ENCODE results near the gene CAMK2D. TPM values are rescaled to one million over a fixed set of nuclear protein-coding genes. Genes with fewer than 3 reads are reported as not detected.
A peak's percentile ranks its signal among the peaks of the same experiment; 100 is the strongest.

Gene CAMK2D
- total RNA-seq, 2 donors from 2014 or later, result 85.0 to 92.9 TPM

DNA sequence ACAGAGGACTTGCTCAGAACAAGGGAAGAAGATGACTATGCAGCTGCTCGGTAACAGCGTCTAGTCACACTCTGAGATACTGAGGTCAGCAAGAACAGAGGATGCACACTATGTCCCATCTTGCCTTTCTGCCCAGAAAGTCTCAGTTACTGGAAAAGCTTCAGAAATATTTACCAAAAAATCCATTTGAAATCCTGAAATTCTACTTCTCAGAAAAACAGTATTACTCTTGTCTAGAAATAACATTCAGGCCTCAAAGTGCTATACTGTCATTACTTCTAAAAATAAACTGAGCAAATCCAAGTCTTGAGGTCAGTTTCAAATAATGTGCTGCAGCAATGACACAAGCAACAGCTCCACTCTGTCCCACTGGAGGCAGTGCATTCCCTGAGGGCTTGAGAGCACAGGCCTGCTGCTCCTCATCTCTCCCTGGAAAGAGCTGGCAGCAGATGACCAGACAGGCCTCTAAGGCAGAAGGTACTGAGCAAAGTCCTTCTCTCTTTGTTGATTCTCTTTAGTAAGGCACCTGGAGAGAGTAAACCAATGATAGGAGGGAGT, 76.9 kb downstream of the CAMK2D start:
- H3K36me3 Mint-ChIP-seq (ENCODE audit: insufficient read depth in 2 of 2), result peaks cover 22 to 44% of the 10 kb centered on the region in 2 donors
- peak overlapping the region; percentile 75 for H3K27ac Mint-ChIP-seq
- H3K27me3 Mint-ChIP-seq (ENCODE audit: low read depth), result no peaks in the 10 kb centered on the region
- H3K4me1 Mint-ChIP-seq (ENCODE audit: low read depth), result peaks cover 69% of the 10 kb centered on the region
- peak; percentile 85 to 89 for ATAC-seq (replicated peaks in 1 of 2)
- peak; percentile 37 to 58 for DNase-seq
- peaks cover 3 to 4% of the 10 kb centered on the region in 2 donors for H3K9me3 Mint-ChIP-seq
- H3K4me3 Mint-ChIP-seq, result peak overlapping the region; percentile 63 to 73

DNA sequence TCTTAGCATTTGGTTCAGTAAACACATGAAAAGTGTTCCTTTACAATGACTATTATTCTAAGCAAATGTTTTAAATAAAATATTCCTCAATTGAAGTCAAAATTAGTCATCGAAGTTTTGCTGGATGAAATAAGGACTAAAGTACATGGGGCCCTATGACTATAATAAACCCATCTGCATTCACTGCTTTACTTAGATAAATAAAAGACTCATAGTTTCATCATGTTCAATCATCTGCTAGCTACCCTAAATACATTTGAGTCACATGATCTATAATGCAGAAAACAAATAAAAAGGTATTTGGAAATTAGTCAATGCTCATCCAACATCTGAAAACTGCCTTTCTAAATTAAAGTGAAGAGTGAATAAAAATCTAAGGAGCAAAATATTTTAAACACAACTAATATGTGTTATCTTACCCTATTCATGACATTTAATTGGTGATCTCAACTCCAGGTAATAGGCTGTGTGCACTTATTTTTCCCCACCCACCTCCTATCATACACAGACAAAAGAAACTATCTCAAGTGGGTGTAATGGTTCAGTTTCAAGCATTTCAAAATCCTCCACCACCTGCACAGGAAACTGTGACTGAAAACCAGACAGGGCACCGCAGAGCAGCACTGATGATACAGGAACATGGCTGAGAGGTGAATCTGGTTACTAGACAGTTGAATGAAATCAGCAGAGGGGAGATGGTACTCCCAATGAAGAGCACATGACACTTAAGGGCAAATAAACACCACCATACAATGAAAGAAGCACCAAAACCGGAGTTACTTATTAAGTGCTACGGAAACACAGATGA, 78.6 kb downstream of the CAMK2D start:
- DNase-seq, result peak; percentile 80 to 83
- Mint-ChIP-seq H3K9me3 (peaks cover 3 to 4% of the 10 kb centered on the region in 2 donors), H3K27me3 (ENCODE audit: low read depth) (no peaks in the 10 kb centered on the region), H3K4me1 (ENCODE audit: low read depth) (peaks cover 73% of the 10 kb centered on the region), H3K36me3 (ENCODE audit: insufficient read depth in 2 of 2) (peaks cover 21 to 43% of the 10 kb centered on the region in 2 donors), H3K27ac (peak overlapping the region; percentile 75), H3K4me3 (peak overlapping the region; percentile 63 to 73)
- peak; percentile 84 to 85 for ATAC-seq (replicated peaks in 1 of 2)

- Mint-ChIP-seq H3K4me3 (no peak overlapping the region), H3K36me3 (ENCODE audit: insufficient read depth in 2 of 2) (peaks cover 26 to 43% of the 10 kb centered on the region in 2 donors), H3K9me3 (peaks cover 3 to 4% of the 10 kb centered on the region in 2 donors), H3K4me1 (ENCODE audit: low read depth) (peaks cover 79% of the 10 kb centered on the region), H3K27me3 (ENCODE audit: low read depth) (no peaks in the 10 kb centered on the region), H3K27ac (no peak overlapping the region)
- ATAC-seq (replicated peaks in 1 of 2) (no peak), DNase-seq (no peak)
Observed at GRCh38 chr4:113678641-113679040, 82.9 kb downstream of the CAMK2D start.

- H3K4me1 Mint-ChIP-seq (ENCODE audit: low read depth), result peaks cover 76% of the 10 kb centered on the region
- DNase-seq (no peak), ATAC-seq (replicated peaks in 1 of 2) (no peak)
- H3K4me3 Mint-ChIP-seq, result peak overlapping the region in 1 of 2 donors; percentile 71
- H3K27ac Mint-ChIP-seq, result peak overlapping the region; percentile 85
- peaks cover 3 to 4% of the 10 kb centered on the region in 2 donors for H3K9me3 Mint-ChIP-seq
- H3K27me3 Mint-ChIP-seq (ENCODE audit: low read depth), result no peaks in the 10 kb centered on the region
- peaks cover 20 to 35% of the 10 kb centered on the region in 2 donors for H3K36me3 Mint-ChIP-seq (ENCODE audit: insufficient read depth in 2 of 2)
Observed at GRCh38 chr4:113677325-113677724, 84.2 kb downstream of the CAMK2D start.

DNA sequence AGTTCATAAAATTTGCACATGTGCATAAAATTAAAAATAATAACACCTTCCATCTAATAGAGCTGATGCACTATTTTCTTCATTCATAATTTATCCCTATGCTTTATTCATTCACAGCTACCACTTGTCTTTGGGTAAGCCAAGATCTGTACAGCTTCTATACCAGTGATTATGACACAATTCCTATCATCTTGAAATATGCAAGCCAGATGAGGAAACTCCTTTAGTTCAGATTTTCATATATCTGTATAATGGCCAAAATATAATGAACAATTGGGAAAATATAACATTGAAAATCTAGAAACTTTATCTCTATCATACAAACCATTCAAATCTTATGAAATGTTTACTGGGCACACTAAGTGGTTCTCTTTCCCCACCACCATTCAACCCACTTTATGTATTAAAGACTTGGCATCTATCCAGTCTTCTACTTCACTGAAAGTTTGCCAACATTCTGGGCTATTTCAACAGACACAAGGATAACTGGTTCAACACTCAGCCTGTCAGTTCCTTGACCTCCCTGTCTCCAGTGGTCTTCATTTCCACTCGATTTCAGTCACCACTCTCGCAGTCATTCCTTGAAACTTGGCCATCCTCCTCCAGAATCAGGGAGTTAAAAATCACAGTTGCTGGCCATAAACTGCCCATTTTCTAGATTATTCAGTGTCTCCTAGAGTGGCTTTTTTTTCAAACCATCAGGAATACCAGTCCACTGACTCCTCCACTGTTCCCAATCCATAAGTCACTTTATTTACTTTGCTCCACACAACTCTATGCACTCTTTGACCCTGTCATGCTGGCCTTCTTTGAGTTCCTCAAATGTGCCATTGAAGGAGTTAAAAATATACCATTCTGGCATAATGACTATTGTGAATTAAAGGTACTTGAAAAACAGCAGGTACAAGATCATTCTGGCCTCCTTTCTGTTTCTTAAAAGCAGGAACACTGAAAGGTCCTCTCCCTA, 85.5 kb downstream of the CAMK2D start:
- peaks cover 15 to 24% of the 10 kb centered on the region in 2 donors for H3K36me3 Mint-ChIP-seq (ENCODE audit: insufficient read depth in 2 of 2)
- peaks cover 0 to 2% of the 10 kb centered on the region in 2 donors for H3K9me3 Mint-ChIP-seq
- ATAC-seq (replicated peaks in 1 of 2), result no peak
- peak overlapping the region; percentile 29 for H3K27ac Mint-ChIP-seq
- DNase-seq, result no peak
- H3K4me1 Mint-ChIP-seq (ENCODE audit: low read depth), result peaks cover 67% of the 10 kb centered on the region
- H3K4me3 Mint-ChIP-seq, result no peak overlapping the region
- H3K27me3 Mint-ChIP-seq (ENCODE audit: low read depth), result no peaks in the 10 kb centered on the region

DNA sequence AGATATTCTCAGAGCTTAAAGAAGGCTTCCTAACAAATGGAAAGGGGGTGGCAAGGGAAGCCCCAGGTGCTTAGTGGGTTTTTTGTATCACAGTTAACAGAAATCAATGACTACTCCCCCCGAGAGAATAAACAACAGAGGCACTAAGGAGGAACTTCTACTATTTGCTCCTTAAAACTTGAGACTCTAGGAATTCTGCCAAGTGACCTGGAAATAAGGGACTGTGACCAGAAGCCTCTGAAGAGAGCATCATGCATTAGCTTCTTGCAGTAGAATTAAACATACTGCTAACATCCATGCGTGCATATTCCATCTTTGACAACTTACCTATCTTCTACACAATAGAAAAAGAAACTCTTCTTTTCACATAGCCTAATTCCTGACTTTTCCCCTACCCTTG, 86.8 kb downstream of the CAMK2D start:
- Mint-ChIP-seq H3K9me3 (no peaks in the 10 kb centered on the region), H3K4me1 (ENCODE audit: low read depth) (peaks cover 67% of the 10 kb centered on the region), H3K36me3 (ENCODE audit: insufficient read depth in 2 of 2) (peaks cover 9 to 16% of the 10 kb centered on the region in 2 donors), H3K27me3 (ENCODE audit: low read depth) (no peaks in the 10 kb centered on the region), H3K27ac (no peak overlapping the region), H3K4me3 (no peak overlapping the region)
- DNase-seq (no peak), ATAC-seq (replicated peaks in 1 of 2) (no peak)

DNA sequence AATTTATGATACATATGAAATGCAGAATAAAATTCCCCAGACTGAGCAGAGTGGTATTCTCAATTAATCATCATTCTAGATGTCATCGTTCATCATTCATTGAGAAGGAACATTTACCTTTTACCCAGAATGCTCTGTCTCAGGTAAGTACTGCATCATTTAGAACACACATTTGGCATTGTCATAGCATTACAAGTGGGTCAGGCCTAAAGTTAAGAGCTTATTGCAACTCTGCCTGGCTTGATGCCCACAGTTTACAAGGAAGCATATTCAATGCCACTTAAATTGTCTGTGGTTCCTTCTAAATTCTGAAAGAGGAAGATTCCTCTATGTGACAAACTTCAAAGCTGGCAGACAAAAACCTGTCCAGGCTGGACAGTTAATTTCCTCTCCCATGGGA, 87.3 kb downstream of the CAMK2D start:
- ATAC-seq (replicated peaks in 1 of 2), result peak in 1 of 2 donors; percentile 42
- no peak overlapping the region for H3K4me3 Mint-ChIP-seq
- no peak for DNase-seq
- no peak overlapping the region for H3K27ac Mint-ChIP-seq
- peaks cover 11 to 13% of the 10 kb centered on the region in 2 donors for H3K36me3 Mint-ChIP-seq (ENCODE audit: insufficient read depth in 2 of 2)
- peaks cover 64% of the 10 kb centered on the region for H3K4me1 Mint-ChIP-seq (ENCODE audit: low read depth)
- no peaks in the 10 kb centered on the region for H3K27me3 Mint-ChIP-seq (ENCODE audit: low read depth)
- no peaks in the 10 kb centered on the region for H3K9me3 Mint-ChIP-seq

GRCh38 chr4:113673450-113673849, 88.1 kb downstream of the CAMK2D start:
- Mint-ChIP-seq H3K9me3 (no peaks in the 10 kb centered on the region), H3K27me3 (ENCODE audit: low read depth) (no peaks in the 10 kb centered on the region), H3K27ac (no peak overlapping the region), H3K36me3 (ENCODE audit: insufficient read depth in 2 of 2) (peaks cover 10 to 11% of the 10 kb centered on the region in 2 donors), H3K4me1 (ENCODE audit: low read depth) (peaks cover 56% of the 10 kb centered on the region), H3K4me3 (no peak overlapping the region)
- peak; percentile 47 to 48 for DNase-seq
- peak; percentile 98 for ATAC-seq (replicated peaks in 1 of 2)

GRCh38 chr4:113666386-113667114, 95.0 kb downstream of the CAMK2D start:
- Mint-ChIP-seq H3K9me3 (no peaks in the 10 kb centered on the region), H3K27me3 (ENCODE audit: low read depth) (no peaks in the 10 kb centered on the region), H3K4me3 (no peak overlapping the region), H3K4me1 (ENCODE audit: low read depth) (no peaks in the 10 kb centered on the region), H3K27ac (no peak overlapping the region), H3K36me3 (ENCODE audit: insufficient read depth in 2 of 2) (peaks cover 3 to 5% of the 10 kb centered on the region in 2 donors)
- no peak for DNase-seq
- ATAC-seq (replicated peaks in 1 of 2), result no peak

GRCh38 chr4:113665036-113665435, 96.5 kb downstream of the CAMK2D start:
- Mint-ChIP-seq H3K27ac (no peak overlapping the region), H3K27me3 (ENCODE audit: low read depth) (no peaks in the 10 kb centered on the region), H3K4me1 (ENCODE audit: low read depth) (no peaks in the 10 kb centered on the region), H3K4me3 (no peak overlapping the region), H3K9me3 (no peaks in the 10 kb centered on the region), H3K36me3 (ENCODE audit: insufficient read depth in 2 of 2) (peaks cover 3 to 5% of the 10 kb centered on the region in 2 donors)
- DNase-seq (no peak), ATAC-seq (replicated peaks in 1 of 2) (no peak)

DNA sequence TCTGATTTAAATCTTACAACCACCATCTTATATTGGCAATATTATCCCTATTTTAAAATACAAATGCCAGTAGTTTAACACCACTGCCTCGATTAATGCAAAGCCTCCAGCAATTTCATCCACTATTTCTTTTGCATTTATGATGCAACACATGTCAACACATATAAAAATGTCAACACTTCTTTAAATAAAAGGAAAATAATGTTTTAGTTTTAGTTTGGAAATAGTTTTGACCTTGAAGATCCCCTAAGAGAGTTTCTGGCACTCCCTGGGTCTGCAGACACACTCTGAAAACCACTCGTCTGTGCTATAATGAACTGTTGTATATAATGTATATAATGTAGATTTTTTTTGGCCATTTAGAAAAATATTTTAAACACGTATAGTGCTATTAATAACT, 99.0 kb downstream of the CAMK2D start:
- H3K27me3 Mint-ChIP-seq (ENCODE audit: low read depth), result no peaks in the 10 kb centered on the region
- H3K27ac Mint-ChIP-seq, result no peak overlapping the region

DNA sequence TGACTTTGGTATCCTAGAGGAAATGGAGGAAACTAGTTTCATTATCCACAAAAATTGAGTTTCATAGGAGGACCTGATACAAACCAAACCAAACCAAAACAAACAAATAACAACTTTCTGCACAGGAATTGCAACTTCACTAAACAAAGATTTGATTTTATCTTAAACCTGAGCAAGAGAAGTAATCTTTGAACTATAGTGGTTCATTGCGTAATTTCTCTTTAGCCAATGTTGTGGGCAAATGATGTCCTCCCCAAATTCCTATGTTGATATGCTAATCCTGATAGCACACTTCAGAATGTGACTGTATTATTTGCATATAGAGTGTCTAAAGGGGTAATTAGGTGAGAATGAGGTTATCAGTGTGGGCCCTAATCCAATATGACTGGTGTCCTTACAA, 102.4 kb downstream of the CAMK2D start:
- Mint-ChIP-seq H3K27ac (peak overlapping the region; percentile 79), H3K4me3 (no peak overlapping the region), H3K27me3 (ENCODE audit: low read depth) (no peaks in the 10 kb centered on the region), H3K4me1 (ENCODE audit: low read depth) (peaks cover 43% of the 10 kb centered on the region), H3K36me3 (ENCODE audit: insufficient read depth in 2 of 2) (peaks cover 2 to 24% of the 10 kb centered on the region in 2 donors), H3K9me3 (peaks cover 0 to 6% of the 10 kb centered on the region in 2 donors)
- no peak for ATAC-seq (replicated peaks in 1 of 2)
- no peak for DNase-seq

More for the DNA sequence above, 99.0 kb downstream of the CAMK2D start:
- no peak for ATAC-seq (replicated peaks in 1 of 2)
- no peak for DNase-seq
- peaks cover 17% of the 10 kb centered on the region for H3K4me1 Mint-ChIP-seq (ENCODE audit: low read depth)
- H3K9me3 Mint-ChIP-seq, result no peaks in the 10 kb centered on the region
- no peak overlapping the region for H3K4me3 Mint-ChIP-seq
- peaks cover 2 to 16% of the 10 kb centered on the region in 2 donors for H3K36me3 Mint-ChIP-seq (ENCODE audit: insufficient read depth in 2 of 2)
